ENCODE results near the gene HOXA3. TPM values are rescaled to one million over a fixed set of nuclear protein-coding genes. Genes with fewer than 3 reads are reported as not detected.

Gene HOXA3
- total and polyA plus RNA-seq, 2 donors (not counting 1 experiment from before 2014, with no cell fraction given): 0.68 to 1.5 TPM

- H3K4me3 ChIP-seq (replicated peaks in 1 of 4; ENCODE audit: control extremely low read depth in 1 of 4, insufficient read depth in 1 of 4, low read depth in 3 of 4, low read length in 4 of 4): peak overlapping the region; percentile 89 to 99 (median 94)
- H3K9me3 ChIP-seq (ENCODE audit: control insufficient read depth, insufficient read depth, low read depth, low read length): no peaks in the 10 kb centered on the region
- no peaks in the 10 kb centered on the region for H3K27me3 ChIP-seq (ENCODE audit: control insufficient read depth, insufficient read depth, low read length)
- peak overlapping the region; percentile 99 for H3K4me2 ChIP-seq (ENCODE audit: extremely low read depth, insufficient read depth, low read length)
- H3K9ac ChIP-seq (ENCODE audit: insufficient read depth, low read length): peak overlapping the region; percentile 98
- peaks cover 15% of the 10 kb centered on the region for H3K4me1 ChIP-seq (ENCODE audit: control insufficient read depth, extremely low read depth, insufficient read depth, low read length)
- DNase-seq (ENCODE audit: low read depth in 2 of 2): no peak
- H4K20me1 ChIP-seq (ENCODE audit: control insufficient read depth, extremely low read depth, insufficient read depth, low read length): no peaks in the 10 kb centered on the region
- TF ChIP-seq, protein P1, sequence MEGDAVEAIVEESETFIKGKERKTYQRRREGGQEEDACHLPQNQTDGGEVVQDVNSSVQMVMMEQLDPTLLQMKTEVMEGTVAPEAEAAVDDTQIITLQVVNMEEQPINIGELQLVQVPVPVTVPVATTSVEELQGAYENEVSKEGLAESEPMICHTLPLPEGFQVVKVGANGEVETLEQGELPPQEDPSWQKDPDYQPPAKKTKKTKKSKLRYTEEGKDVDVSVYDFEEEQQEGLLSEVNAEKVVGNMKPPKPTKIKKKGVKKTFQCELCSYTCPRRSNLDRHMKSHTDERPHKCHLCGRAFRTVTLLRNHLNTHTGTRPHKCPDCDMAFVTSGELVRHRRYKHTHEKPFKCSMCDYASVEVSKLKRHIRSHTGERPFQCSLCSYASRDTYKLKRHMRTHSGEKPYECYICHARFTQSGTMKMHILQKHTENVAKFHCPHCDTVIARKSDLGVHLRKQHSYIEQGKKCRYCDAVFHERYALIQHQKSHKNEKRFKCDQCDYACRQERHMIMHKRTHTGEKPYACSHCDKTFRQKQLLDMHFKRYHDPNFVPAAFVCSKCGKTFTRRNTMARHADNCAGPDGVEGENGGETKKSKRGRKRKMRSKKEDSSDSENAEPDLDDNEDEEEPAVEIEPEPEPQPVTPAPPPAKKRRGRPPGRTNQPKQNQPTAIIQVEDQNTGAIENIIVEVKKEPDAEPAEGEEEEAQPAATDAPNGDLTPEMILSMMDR (conservative IDR thresholded peaks at IDR 0.05 in 1 of 2, IDR thresholded peaks at IDR 0.05 in 1 of 2; ENCODE audit: low read depth in 1 of 2, low read length in 2 of 2): no peak
- no peak for TF ChIP-seq EZH2 (IDR thresholded peaks at IDR 0.05; ENCODE audit: low read length, missing control alignments)
- H3K79me2 ChIP-seq (ENCODE audit: control insufficient read depth, insufficient read depth, low read length): peaks cover 85% of the 10 kb centered on the region
- H3K36me3 ChIP-seq (ENCODE audit: control insufficient read depth, insufficient read depth, low read length): peaks cover 2% of the 10 kb centered on the region
- peak overlapping the region; percentile 98 for H3K27ac ChIP-seq (ENCODE audit: insufficient read depth, low read length)
- H2AFZ ChIP-seq (ENCODE audit: low read length): no peak overlapping the region
Observed at GRCh38 chr7:27141137-27141922, 11.1 kb downstream of the HOXA3 start.

- peak overlapping the region; percentile 98 for H3K27ac ChIP-seq (ENCODE audit: insufficient read depth, low read length)
- peaks cover 18% of the 10 kb centered on the region for H3K4me1 ChIP-seq (ENCODE audit: control insufficient read depth, extremely low read depth, insufficient read depth, low read length)
- no peaks in the 10 kb centered on the region for H3K27me3 ChIP-seq (ENCODE audit: control insufficient read depth, insufficient read depth, low read length)
- H3K4me2 ChIP-seq (ENCODE audit: extremely low read depth, insufficient read depth, low read length): peak overlapping the region; percentile 99
- peaks cover 2% of the 10 kb centered on the region for H3K36me3 ChIP-seq (ENCODE audit: control insufficient read depth, insufficient read depth, low read length)
- no peak overlapping the region for H2AFZ ChIP-seq (ENCODE audit: low read length)
- TF ChIP-seq EZH2 (IDR thresholded peaks at IDR 0.05; ENCODE audit: low read length, missing control alignments): no peak
- H3K9me3 ChIP-seq (ENCODE audit: control insufficient read depth, insufficient read depth, low read depth, low read length): no peaks in the 10 kb centered on the region
- peak overlapping the region; percentile 82 for H3K9ac ChIP-seq (ENCODE audit: insufficient read depth, low read length)
- H4K20me1 ChIP-seq (ENCODE audit: control insufficient read depth, extremely low read depth, insufficient read depth, low read length): no peaks in the 10 kb centered on the region
- H3K4me3 ChIP-seq (replicated peaks in 1 of 4; ENCODE audit: control extremely low read depth in 1 of 4, insufficient read depth in 1 of 4, low read depth in 3 of 4, low read length in 4 of 4): peak overlapping the region; percentile 89 to 99 (median 94)
- H3K79me2 ChIP-seq (ENCODE audit: control insufficient read depth, insufficient read depth, low read length): peaks cover 79% of the 10 kb centered on the region
- DNase-seq (ENCODE audit: low read depth in 2 of 2): no peak
Observed at GRCh38 chr7:27140126-27140857, 12.1 kb downstream of the HOXA3 start.

DNA sequence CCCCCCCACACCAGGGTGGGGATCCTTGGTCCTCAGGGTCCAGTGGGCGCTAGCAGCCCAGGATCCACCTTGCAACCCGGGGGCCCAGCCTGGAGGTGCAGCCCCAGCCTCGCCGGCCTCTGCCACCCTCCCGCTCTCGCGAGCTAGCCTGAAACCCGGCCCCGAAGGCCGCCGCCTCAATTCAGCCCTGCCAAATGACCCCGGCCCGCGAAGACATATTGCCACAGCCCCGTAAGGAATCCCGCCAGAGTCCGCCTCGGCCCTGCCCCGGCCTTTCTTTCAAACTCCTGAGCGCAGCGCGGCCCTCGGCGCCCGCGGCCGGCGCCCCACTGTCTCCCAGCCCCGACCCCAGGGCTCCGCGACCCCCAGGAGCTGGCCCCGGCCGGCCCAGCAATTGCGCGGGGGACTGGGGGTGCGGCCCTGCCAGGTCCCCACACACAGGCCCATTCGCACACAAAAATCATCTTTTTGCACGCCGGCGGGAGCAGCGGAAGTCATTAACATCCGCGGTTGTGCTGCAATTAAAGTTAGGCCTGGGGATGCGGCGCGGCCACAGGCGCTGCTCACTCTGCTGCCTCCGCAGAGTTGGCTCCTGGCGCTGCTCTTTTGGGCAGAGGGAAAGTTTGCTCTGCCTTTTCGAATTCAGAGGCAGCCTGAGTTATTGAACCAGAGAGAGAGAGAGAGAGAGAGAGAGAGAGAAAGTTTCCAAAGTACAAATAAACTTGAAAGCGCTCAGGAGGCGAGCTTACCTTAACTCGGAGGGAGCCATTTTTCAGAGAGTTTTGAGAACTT is 12.9 kb downstream of the HOXA3 start:
- H3K27ac ChIP-seq (ENCODE audit: insufficient read depth, low read length): peak overlapping the region; percentile 98
- peak overlapping the region; percentile 89 to 99 (median 94) for H3K4me3 ChIP-seq (replicated peaks in 1 of 4; ENCODE audit: control extremely low read depth in 1 of 4, insufficient read depth in 1 of 4, low read depth in 3 of 4, low read length in 4 of 4)
- no peak for DNase-seq (ENCODE audit: low read depth in 2 of 2)
- no peaks in the 10 kb centered on the region for H3K9me3 ChIP-seq (ENCODE audit: control insufficient read depth, insufficient read depth, low read depth, low read length)
- peak overlapping the region; percentile 99 for H3K4me2 ChIP-seq (ENCODE audit: extremely low read depth, insufficient read depth, low read length)
- no peaks in the 10 kb centered on the region for H3K27me3 ChIP-seq (ENCODE audit: control insufficient read depth, insufficient read depth, low read length)
- H2AFZ ChIP-seq (ENCODE audit: low read length): no peak overlapping the region
- no peaks in the 10 kb centered on the region for H4K20me1 ChIP-seq (ENCODE audit: control insufficient read depth, extremely low read depth, insufficient read depth, low read length)
- H3K9ac ChIP-seq (ENCODE audit: insufficient read depth, low read length): peak overlapping the region; percentile 82
- H3K4me1 ChIP-seq (ENCODE audit: control insufficient read depth, extremely low read depth, insufficient read depth, low read length): peaks cover 26% of the 10 kb centered on the region
- H3K36me3 ChIP-seq (ENCODE audit: control insufficient read depth, insufficient read depth, low read length): peaks cover 2% of the 10 kb centered on the region
- H3K79me2 ChIP-seq (ENCODE audit: control insufficient read depth, insufficient read depth, low read length): peaks cover 74% of the 10 kb centered on the region
- TF ChIP-seq, protein P1 (conservative IDR thresholded peaks at IDR 0.05 in 1 of 2, IDR thresholded peaks at IDR 0.05 in 1 of 2; ENCODE audit: low read depth in 1 of 2, low read length in 2 of 2): no peak
- no peak for TF ChIP-seq EZH2 (IDR thresholded peaks at IDR 0.05; ENCODE audit: low read length, missing control alignments)

Data from fibroblast of lung (primary cell).